GM12801 (cell line): Measurements from ENCODE around the gene TTC13.

Source experiments
- TF ChIP-seq, protein P1 (sequence below): IDR thresholded peaks from one replicate; pipeline ENCODE4 v1.5.1; 2011; ENCODE audit warnings: control low read depth; ENCODE audit not compliant: insufficient read length; ENCODE audit errors: extremely low read depth

Gene TTC13

DNA sequence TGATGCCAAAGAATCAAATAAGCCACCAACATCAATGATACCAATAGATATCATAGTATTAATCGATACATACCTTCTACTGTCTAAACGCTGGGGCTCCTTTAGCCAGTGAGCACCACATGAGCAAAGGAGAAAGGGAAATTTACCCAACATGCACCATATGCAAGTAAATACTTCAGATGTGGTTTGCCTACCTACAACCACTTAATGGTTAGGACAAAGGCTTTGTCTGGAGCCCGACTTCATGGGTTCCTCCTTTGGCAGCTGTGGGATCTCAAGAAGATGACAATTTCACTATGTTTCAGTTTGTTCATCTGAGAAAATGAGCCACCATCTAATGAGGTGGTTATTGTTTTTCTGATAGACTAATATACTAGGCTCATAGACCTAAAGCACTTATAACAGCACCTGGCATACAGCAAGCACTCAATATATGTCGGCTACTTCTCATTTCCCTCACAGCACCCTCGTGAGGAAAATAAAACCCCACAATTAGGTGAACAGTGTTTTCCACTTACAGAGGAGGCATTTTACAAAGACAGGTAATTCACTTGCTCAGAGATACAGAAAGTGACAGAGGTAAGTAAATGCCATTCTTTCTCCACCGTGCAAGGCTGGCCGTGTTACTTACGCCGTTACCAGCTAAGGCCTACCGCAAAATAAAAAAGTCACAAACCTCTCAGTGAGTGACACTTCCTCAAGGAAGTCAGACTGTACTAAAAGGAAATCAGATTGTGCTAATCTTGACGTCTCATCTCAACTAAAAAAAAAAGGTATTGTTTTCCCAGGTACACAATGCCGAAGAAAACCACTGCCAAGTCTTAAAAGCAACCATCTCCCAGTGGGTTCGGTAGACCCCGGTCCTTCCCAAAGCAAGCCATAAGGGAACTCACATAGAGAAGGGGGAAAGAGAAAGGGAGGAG lies 1.6 kb downstream of the TTC13 start:
- TF ChIP-seq, protein P1, sequence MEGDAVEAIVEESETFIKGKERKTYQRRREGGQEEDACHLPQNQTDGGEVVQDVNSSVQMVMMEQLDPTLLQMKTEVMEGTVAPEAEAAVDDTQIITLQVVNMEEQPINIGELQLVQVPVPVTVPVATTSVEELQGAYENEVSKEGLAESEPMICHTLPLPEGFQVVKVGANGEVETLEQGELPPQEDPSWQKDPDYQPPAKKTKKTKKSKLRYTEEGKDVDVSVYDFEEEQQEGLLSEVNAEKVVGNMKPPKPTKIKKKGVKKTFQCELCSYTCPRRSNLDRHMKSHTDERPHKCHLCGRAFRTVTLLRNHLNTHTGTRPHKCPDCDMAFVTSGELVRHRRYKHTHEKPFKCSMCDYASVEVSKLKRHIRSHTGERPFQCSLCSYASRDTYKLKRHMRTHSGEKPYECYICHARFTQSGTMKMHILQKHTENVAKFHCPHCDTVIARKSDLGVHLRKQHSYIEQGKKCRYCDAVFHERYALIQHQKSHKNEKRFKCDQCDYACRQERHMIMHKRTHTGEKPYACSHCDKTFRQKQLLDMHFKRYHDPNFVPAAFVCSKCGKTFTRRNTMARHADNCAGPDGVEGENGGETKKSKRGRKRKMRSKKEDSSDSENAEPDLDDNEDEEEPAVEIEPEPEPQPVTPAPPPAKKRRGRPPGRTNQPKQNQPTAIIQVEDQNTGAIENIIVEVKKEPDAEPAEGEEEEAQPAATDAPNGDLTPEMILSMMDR: no peak

DNA sequence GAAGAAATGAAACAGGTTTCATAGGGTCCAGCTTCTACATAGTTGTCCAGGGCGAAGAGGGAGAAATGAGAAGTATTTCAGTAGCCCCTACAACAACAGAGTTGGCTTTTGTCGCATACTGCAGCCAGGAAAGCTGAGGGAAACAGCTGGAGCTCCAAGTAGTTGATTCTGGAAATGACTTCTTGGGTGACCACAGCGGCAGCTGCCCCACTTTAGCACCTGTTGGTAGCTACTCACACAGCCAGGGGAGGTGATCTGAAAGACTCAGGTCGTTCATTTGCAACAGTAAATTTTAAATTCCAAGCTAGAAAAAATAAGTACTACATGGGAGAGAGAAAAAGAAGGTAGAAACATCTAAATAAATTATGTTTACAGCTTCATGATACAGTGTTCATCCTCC lies 2.3 kb downstream of the TTC13 start:
- TF ChIP-seq, protein P1: no peak

- TF ChIP-seq, protein P1: no peak
Observed at GRCh38 chr1:230975636-230976035, 3.0 kb downstream of the TTC13 start.

DNA sequence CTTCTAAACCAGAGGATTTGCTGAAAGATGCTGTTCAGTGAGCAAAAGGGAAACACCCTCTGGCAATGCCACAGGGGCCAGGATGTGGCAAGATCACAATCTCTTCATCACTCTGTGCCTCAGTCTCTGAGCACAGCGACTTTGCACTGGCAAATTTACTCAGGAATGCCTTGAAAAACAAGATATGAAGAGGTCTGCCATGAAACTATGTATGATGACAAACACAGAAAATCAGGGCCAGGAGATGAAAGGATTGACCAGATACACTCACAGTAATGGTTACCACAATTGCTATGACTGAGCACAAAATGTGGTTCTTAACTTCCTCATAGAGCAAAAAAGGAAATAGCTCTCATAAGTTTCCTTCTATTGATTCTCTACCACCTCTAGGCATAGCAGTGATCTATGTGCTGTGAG lies 5.8 kb downstream of the TTC13 start:
- TF ChIP-seq, protein P1: no peak

DNA sequence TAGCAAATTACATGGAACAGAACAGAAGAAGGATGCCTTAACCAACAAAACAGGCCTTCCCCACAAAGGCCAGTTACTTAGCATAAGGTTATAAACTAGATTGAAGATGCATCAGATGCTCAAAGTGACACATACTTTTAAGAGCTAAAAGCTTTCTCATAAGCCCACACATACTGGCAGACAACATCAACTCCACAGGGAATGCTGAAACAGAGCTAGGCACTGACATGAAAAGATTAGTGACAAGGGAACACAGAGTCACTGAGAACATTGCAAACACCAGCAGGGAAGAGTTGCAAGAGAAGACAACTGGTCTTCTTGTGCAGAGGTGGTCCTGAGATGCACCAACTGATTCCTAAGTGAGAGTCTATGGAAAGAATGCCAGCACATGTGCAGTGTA lies 6.9 kb downstream of the TTC13 start:
- TF ChIP-seq, protein P1: no peak

DNA sequence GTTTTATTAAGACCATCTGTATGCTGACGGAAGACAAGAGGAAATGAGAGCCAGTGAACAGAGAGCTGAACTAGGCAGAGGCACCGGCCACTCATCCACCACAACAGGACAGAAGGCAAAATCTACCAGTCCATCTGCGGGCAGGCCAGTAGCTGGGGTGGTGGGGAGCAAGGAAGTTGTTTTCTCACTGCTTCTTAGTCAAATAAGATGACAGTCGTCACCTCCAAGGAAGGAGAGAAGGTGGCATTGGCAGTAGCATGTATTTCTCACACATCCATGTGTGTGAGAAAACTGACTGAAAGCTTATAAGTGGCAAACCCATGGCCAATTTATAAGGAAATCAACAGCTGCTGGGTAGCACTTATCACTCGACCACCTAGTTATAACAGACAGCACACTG lies 8.2 kb downstream of the TTC13 start:
- TF ChIP-seq, protein P1: no peak

GRCh38 chr1:230966358-230966873 lies 12.2 kb downstream of the TTC13 start:
- TF ChIP-seq, protein P1: no peak
